B cell (primary cell): Measurements from ENCODE around the gene SNTG2. TPM values are rescaled to one million over a fixed set of nuclear protein-coding genes. Genes with fewer than 3 reads are reported as not detected.

Experiments
- ATAC-seq: fragments of 200-7000 bp; cut with Tn5 transposase; one replicate; pipeline ENCODE4 v1.10.0; 2021; ENCODE audit warnings: low read depth, mild to moderate bottlenecking, moderate number of reproducible peaks, moderate library complexity
- CTCF ChIA-PET: fragments of 350-600 bp; sonication (Branson Sonifier 250); formaldehyde crosslinking; loops from one replicate; lab custom pipeline; 2021; ENCODE audit warnings: antibody characterized with exemption, inconsistent platforms; lab: Charles Lee
- POLR2A ChIA-PET: fragments of 350-600 bp; sonication (Branson Sonifier 250); formaldehyde crosslinking; loops from one replicate; lab custom pipeline; 2021; ENCODE audit warnings: antibody characterized with exemption; lab: Charles Lee
- DNase-seq: peaks from one replicate; pipeline ENCODE4 v3.0.0; 2013
- H2AFZ ChIP-seq: 2 replicates; pipeline ENCODE4 v1.6.1; 2012; ENCODE audit warnings: mild to moderate bottlenecking, low read depth, low read length; ENCODE audit not compliant: insufficient read depth, poor library complexity, severe bottlenecking
- H3K27ac ChIP-seq, 2 donors: 1 replicate in 1 of 2; 2 replicates in 1 of 2; pipeline ENCODE4 v1.5.1; 2012 to 2013; ENCODE audit warnings: low read length in 2 of 2, mild to moderate bottlenecking in 2 of 2, moderate library complexity in 1 of 2
- H3K27me3 ChIP-seq, 4 experiments: fragments of 200-600 bp in 1 of 4; sonication (generic) in 1 of 4; replicated peaks in 1 of 4; 1 replicate in 2 of 4; 2 replicates in 2 of 4; pipeline versions ENCODE4 v1.6.1 to v1.7.0; 2013 to 2016; ENCODE audit warnings: low read length in 3 of 4, mild to moderate bottlenecking in 2 of 4, mixed read lengths in 1 of 4, moderate library complexity in 1 of 4; ENCODE audit not compliant: insufficient read depth in 4 of 4, control insufficient read depth in 3 of 4; ENCODE audit errors: control extremely low read depth in 1 of 4
- H3K36me3 ChIP-seq, 2 experiments: replicated peaks in 1 of 2; 1 replicate in 1 of 2; 2 replicates in 1 of 2; pipeline versions ENCODE4 v1.6.1 to v1.7.1; 2013; ENCODE audit warnings: low read length in 1 of 2; ENCODE audit not compliant: insufficient read depth in 2 of 2, control insufficient read depth in 1 of 2; ENCODE audit errors: control extremely low read depth in 1 of 2, extremely low read depth in 1 of 2
- H3K4me1 ChIP-seq, 2 donors: fragments of 200-600 bp in 1 of 2; sonication (generic) in 1 of 2; 1 replicate in 1 of 2; 2 replicates in 1 of 2; pipeline versions ENCODE4 v1.5.1 to v1.6.1; 2013 to 2017; ENCODE audit warnings: low read length in 2 of 2; ENCODE audit not compliant: control insufficient read depth in 2 of 2, insufficient read depth in 2 of 2
- H3K4me2 ChIP-seq: replicated peaks from 2 replicates; pipeline ENCODE3; 2012; ENCODE audit warnings: mild to moderate bottlenecking, low read depth, low read length; ENCODE audit not compliant: poor library complexity, severe bottlenecking
- H3K4me3 ChIP-seq, 5 experiments: fragments of 200-600 bp in 1 of 5; sonication (generic) in 1 of 5; 1 replicate in 3 of 5; 2 replicates in 2 of 5; pipeline versions ENCODE4 v1.5.1 to v1.7.0; 2011 to 2016; ENCODE audit warnings: low read length in 4 of 5, mild to moderate bottlenecking in 4 of 5, low read depth in 2 of 5, control low read depth in 1 of 5, moderate library complexity in 1 of 5; ENCODE audit not compliant: insufficient read depth in 1 of 5; ENCODE audit errors: control extremely low read depth in 1 of 5, extremely low read depth in 1 of 5
- H3K79me2 ChIP-seq: fragments of 200-600 bp; sonication (generic); one replicate; pipeline ENCODE4 v1.6.0; 2016; ENCODE audit warnings: low read length; ENCODE audit not compliant: control insufficient read depth, insufficient read depth
- H3K9ac ChIP-seq: fragments of 200-600 bp; sonication (generic); 2 replicates; pipeline ENCODE4 v1.6.1; 2017; ENCODE audit warnings: mild to moderate bottlenecking, low read length, moderate library complexity
- H3K9me3 ChIP-seq, 3 donors: one replicate each; pipeline versions ENCODE4 v1.6.1 to v1.7.1; 2013; ENCODE audit warnings: low read length in 2 of 3; ENCODE audit not compliant: control insufficient read depth in 2 of 3, insufficient read depth in 1 of 3; ENCODE audit errors: control extremely low read depth in 1 of 3
- H4K20me1 ChIP-seq: 2 replicates; pipeline ENCODE4 v1.6.0; 2012; ENCODE audit warnings: mild to moderate bottlenecking, low read length; ENCODE audit not compliant: insufficient read depth, control insufficient read depth, poor library complexity, severe bottlenecking
- H3K27ac Mint-ChIP-seq: one replicate; pipeline ENCODE4 v1.8.0; 2021; ENCODE audit warnings: mixed read lengths
- H3K27me3 Mint-ChIP-seq: one replicate; pipeline ENCODE4 v1.8.0; 2021; ENCODE audit warnings: mixed read lengths
- H3K4me1 Mint-ChIP-seq: one replicate; pipeline ENCODE4 v1.8.0; 2021; ENCODE audit warnings: mixed read lengths
- H3K4me3 Mint-ChIP-seq: one replicate; pipeline ENCODE4 v1.8.0; 2021; ENCODE audit warnings: mixed read lengths
- H3K9me3 Mint-ChIP-seq: one replicate; pipeline ENCODE4 v1.8.0; 2022; ENCODE audit warnings: mixed read lengths; ENCODE audit not compliant: insufficient read depth
- EZH2 ChIP-seq: IDR thresholded peaks from 2 replicates; pipeline ENCODE4 v1.6.1; 2012; ENCODE audit warnings: borderline replicate concordance, low read depth, mild to moderate bottlenecking, moderate library complexity, low read length; ENCODE audit not compliant: insufficient read depth, poor library complexity, severe bottlenecking
- WGBS: methylation state at CpG from one replicate; pipeline ENCODE4 v1.1.5; 2013; ENCODE audit warnings: missing lambda C conversion rate; ENCODE audit not compliant: insufficient coverage; 5-methylcytosine and 5-hydroxymethylcytosine counted together
- intact Hi-C: fragments of 100-400 bp; cut with micrococcal nuclease; formaldehyde crosslinking; loops from one replicate; pipeline ENCODE4 v1.10.0; 2022
- polyA plus RNA-seq: library from polyadenylated mRNA; depleted of rRNA; stranded (reverse); fragments of >200 nt; gene quantifications from 2 replicates; pipeline ENCODE4 v1.2.3, GENCODE V29; 2012
- total RNA-seq, 2 donors: library from RNA; stranded (reverse); fragments of 120-200 nt in 1 of 2; gene quantifications; 1 replicate in 1 of 2; 2 replicates in 1 of 2; pipeline versions ENCODE4 v1.2.3 to v1.2.4, GENCODE V29; 2013 to 2022
- TF ChIP-seq, protein P1 (sequence below): fragments of 200-600 bp; IDR thresholded peaks from one replicate; pipeline ENCODE4 v1.8.0; 2022; ENCODE audit warnings: antibody characterized with exemption, mild to moderate bottlenecking

The SNTG2 gene
- total and polyA plus RNA-seq, 2 donors (not counting 1 experiment from before 2014, with no cell fraction given): 2.1 to 2.4 TPM

DNA sequence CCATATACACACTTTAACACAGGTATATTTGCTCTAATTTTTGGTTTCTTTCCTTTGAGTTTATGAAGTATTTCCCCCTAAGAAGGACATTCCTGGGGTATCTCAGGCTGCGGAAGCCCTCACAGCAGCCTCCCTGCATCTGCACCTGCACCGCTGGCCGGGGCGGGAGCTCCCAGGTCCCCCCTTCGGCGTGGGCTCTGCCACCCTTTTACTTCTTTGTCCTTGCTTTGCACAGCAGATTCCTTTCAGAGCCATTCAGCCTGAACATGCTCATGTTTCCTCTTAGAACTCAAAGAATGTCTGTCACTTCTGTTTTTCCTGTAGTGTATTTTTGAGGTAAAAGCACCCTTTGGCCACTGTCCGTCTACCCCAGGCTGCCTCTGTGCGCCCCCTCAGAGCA is 146.5 kb downstream of the SNTG2 start:
- ChIA-PET CTCF (no interaction called here), POLR2A (no interaction called here)
- TF ChIP-seq, protein P1, sequence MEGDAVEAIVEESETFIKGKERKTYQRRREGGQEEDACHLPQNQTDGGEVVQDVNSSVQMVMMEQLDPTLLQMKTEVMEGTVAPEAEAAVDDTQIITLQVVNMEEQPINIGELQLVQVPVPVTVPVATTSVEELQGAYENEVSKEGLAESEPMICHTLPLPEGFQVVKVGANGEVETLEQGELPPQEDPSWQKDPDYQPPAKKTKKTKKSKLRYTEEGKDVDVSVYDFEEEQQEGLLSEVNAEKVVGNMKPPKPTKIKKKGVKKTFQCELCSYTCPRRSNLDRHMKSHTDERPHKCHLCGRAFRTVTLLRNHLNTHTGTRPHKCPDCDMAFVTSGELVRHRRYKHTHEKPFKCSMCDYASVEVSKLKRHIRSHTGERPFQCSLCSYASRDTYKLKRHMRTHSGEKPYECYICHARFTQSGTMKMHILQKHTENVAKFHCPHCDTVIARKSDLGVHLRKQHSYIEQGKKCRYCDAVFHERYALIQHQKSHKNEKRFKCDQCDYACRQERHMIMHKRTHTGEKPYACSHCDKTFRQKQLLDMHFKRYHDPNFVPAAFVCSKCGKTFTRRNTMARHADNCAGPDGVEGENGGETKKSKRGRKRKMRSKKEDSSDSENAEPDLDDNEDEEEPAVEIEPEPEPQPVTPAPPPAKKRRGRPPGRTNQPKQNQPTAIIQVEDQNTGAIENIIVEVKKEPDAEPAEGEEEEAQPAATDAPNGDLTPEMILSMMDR: no peak
- no peak for TF ChIP-seq EZH2
- WGBS: 65% methylated on average over 8 of the region's 8 CpGs
- H3K9me3 ChIP-seq: no peaks in the 10 kb centered on the region
- H3K4me3 ChIP-seq: no peak overlapping the region
- Mint-ChIP-seq H3K27me3 (no peaks in the 10 kb centered on the region), H3K27ac (no peak overlapping the region), H3K9me3 (no peaks in the 10 kb centered on the region), H3K4me3 (no peak overlapping the region), H3K4me1 (no peaks in the 10 kb centered on the region)
- no peak overlapping the region for H2AFZ ChIP-seq
- no peaks in the 10 kb centered on the region for H4K20me1 ChIP-seq
- no peaks in the 10 kb centered on the region for H3K36me3 ChIP-seq
- H3K27me3 ChIP-seq: no peaks in the 10 kb centered on the region
- no peak for ATAC-seq
- no peaks in the 10 kb centered on the region for H3K79me2 ChIP-seq
- H3K27ac ChIP-seq: no peak overlapping the region
- H3K9ac ChIP-seq: no peak overlapping the region
- no peaks in the 10 kb centered on the region for H3K4me1 ChIP-seq
- no peak for DNase-seq
- no peak overlapping the region for H3K4me2 ChIP-seq
- intact Hi-C loops: no loop called here

DNA sequence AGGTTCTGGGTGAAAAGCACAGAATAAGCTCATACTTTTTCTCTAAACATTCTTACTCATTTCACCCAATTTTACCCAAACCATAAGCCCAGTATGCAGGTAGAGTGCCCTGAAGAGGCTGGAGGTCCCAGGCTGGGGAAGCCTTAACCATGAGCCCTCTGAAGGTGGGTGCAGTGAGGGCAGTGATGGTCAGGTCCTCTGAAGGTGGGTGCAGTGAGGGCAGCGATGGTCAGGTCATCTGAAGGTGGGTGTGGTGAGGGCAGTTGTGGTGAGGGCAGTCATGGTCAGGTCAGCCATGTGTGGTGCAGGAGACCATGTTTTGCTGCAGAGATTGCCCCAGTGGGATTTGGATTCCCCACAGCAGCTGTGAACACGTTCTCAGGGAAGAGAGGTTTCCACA is 148.8 kb downstream of the SNTG2 start:
- H4K20me1 ChIP-seq: no peaks in the 10 kb centered on the region
- 62% methylated on average over 2 of the region's 2 CpGs for WGBS
- TF ChIP-seq, protein P1: no peak
- no peak for TF ChIP-seq EZH2
- H3K4me3 ChIP-seq: no peak overlapping the region
- no peak overlapping the region for H3K4me2 ChIP-seq
- Mint-ChIP-seq H3K27me3 (no peaks in the 10 kb centered on the region), H3K27ac (no peak overlapping the region), H3K9me3 (no peaks in the 10 kb centered on the region), H3K4me3 (no peak overlapping the region), H3K4me1 (no peaks in the 10 kb centered on the region)
- no peak overlapping the region for H3K27ac ChIP-seq
- no peak for ATAC-seq
- no peaks in the 10 kb centered on the region for H3K9me3 ChIP-seq
- H3K36me3 ChIP-seq: no peaks in the 10 kb centered on the region
- CTCF ChIA-PET: no interaction called here
- no peaks in the 10 kb centered on the region for H3K27me3 ChIP-seq
- H3K4me1 ChIP-seq: no peaks in the 10 kb centered on the region
- POLR2A ChIA-PET: no interaction called here
- no peak for DNase-seq
- H3K79me2 ChIP-seq: no peaks in the 10 kb centered on the region
- H3K9ac ChIP-seq: no peak overlapping the region
- intact Hi-C loops: no loop called here
- no peak overlapping the region for H2AFZ ChIP-seq
